Naive B cell (primary cell): ENCODE measurements around the gene KCNAB1. TPM values are rescaled to one million over a fixed set of nuclear protein-coding genes. Genes with fewer than 3 reads are reported as not detected.

Source experiments
- ATAC-seq, 2 donors: fragments of 150-1000 bp; cut with Tn5 transposase; 2 replicates each; pipeline ENCODE4 v1.10.0; 2021; ENCODE audit warnings: low read depth in 2 of 2, mild to moderate bottlenecking in 2 of 2, moderate library complexity in 2 of 2
- DNase-seq: peaks from one replicate; pipeline ENCODE4 v3.0.0; 2022
- H3K27ac Mint-ChIP-seq, 6 donors: one replicate each; pipeline ENCODE4 v1.8.0; 2020 to 2022; ENCODE audit warnings: mild to moderate bottlenecking in 6 of 6, mixed read lengths in 6 of 6, moderate library complexity in 5 of 6, inconsistent platforms in 2 of 6
- H3K27me3 Mint-ChIP-seq, 3 donors: one replicate each; pipeline ENCODE4 v1.8.0; 2021 to 2022; ENCODE audit warnings: mixed read lengths in 3 of 3, mild to moderate bottlenecking in 1 of 3
- H3K36me3 Mint-ChIP-seq, 2 donors: one replicate each; pipeline ENCODE4 v1.8.0; 2020 to 2022; ENCODE audit warnings: mixed read lengths in 2 of 2, inconsistent platforms in 1 of 2, mild to moderate bottlenecking in 1 of 2
- H3K4me1 Mint-ChIP-seq, 3 donors: one replicate each; pipeline ENCODE4 v1.8.0; 2020 to 2022; ENCODE audit warnings: mixed read lengths in 3 of 3, inconsistent platforms in 1 of 3, mild to moderate bottlenecking in 1 of 3, moderate library complexity in 1 of 3
- H3K4me3 Mint-ChIP-seq, 8 donors: one replicate each; pipeline ENCODE4 v1.8.0; 2020 to 2022; ENCODE audit warnings: mild to moderate bottlenecking in 8 of 8, mixed read lengths in 8 of 8, moderate library complexity in 8 of 8, inconsistent platforms in 2 of 8
- H3K9me3 Mint-ChIP-seq, 7 donors: one replicate each; pipeline ENCODE4 v1.8.0; 2020 to 2022; ENCODE audit warnings: mixed read lengths in 7 of 7, mild to moderate bottlenecking in 5 of 7, inconsistent platforms in 2 of 7, moderate library complexity in 1 of 7
- polyA plus RNA-seq, 6 donors: library from polyadenylated mRNA; unstranded; fragments of 300-500 nt; fragmentation: Illumina TruSeq; gene quantifications; one replicate each; pipeline ENCODE4 v1.2.3, GENCODE V29; 2021; ENCODE audit warnings: low read depth in 6 of 6

The KCNAB1 gene
- polyA plus RNA-seq, 6 donors from 2014 or later = 0.05 to 0.30 (median 0.19) TPM; not detected in 1

DNA sequence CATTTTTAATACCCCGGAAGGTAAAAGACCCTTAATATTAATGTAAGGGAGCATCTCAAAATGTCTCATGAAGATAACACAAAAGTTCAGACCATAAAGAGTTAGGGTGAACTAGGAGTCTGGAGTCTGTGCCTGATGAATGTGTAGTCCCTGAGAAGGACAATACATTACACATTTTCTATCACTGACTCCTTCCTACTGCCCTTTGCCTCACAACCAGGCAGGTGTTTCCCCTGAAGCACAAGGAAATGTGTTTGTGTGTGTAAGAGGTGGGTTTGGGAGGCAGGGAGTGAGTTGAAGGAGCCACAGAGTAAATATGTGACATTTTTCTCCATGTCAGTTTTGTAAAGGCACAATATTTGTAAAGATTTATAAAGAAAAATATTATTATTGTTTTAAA is 375.4 kb downstream of the KCNAB1 start:
- Mint-ChIP-seq H3K36me3 (no peaks in the 10 kb centered on the region), H3K27me3 (peaks cover 9 to 20% (median 9%) of the 10 kb centered on the region in 3 donors), H3K27ac (no peak overlapping the region), H3K4me3 (no peak overlapping the region), H3K9me3 (peaks cover 0 to 16% (median 4%) of the 10 kb centered on the region in 7 donors), H3K4me1 (no peaks in the 10 kb centered on the region)
- DNase-seq (no peak), ATAC-seq (no peak)

DNA sequence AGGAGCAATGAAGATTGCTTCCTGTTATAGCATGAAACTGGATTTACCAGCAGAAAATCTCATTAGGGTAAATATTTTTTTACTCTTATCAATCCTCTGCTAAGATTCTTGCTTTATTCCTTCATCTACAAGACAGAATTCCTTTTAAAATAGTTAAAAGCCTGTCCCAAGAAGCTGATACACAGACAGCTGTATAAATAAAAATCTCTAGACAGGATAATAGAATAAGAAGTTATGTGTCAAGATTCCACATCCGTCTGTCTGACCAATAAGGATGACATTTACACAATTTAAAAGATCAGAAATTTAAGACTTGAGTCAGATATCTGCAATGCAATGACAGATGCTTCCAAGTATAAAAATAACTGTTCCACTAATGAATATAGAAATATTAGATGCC is 376.9 kb downstream of the KCNAB1 start:
- peaks cover 0 to 16% (median 4%) of the 10 kb centered on the region in 7 donors for H3K9me3 Mint-ChIP-seq
- ATAC-seq = no peak
- H3K4me3 Mint-ChIP-seq = no peak overlapping the region
- no peaks in the 10 kb centered on the region for H3K36me3 Mint-ChIP-seq
- H3K27me3 Mint-ChIP-seq = peaks cover 7 to 18% (median 9%) of the 10 kb centered on the region in 3 donors
- H3K27ac Mint-ChIP-seq = no peak overlapping the region
- no peak for DNase-seq
- no peaks in the 10 kb centered on the region for H3K4me1 Mint-ChIP-seq

- Mint-ChIP-seq H3K4me3 (no peak overlapping the region), H3K9me3 (peaks cover 0 to 16% (median 4%) of the 10 kb centered on the region in 7 donors), H3K4me1 (no peaks in the 10 kb centered on the region), H3K27ac (no peak overlapping the region), H3K36me3 (no peaks in the 10 kb centered on the region), H3K27me3 (peaks cover 8 to 16% (median 9%) of the 10 kb centered on the region in 3 donors)
- DNase-seq = no peak
- ATAC-seq = no peak
Observed at GRCh38 chr3:156498307-156498706, 377.9 kb downstream of the KCNAB1 start.

- Mint-ChIP-seq H3K4me3 (no peak overlapping the region), H3K9me3 (peaks cover 0 to 16% (median 9%) of the 10 kb centered on the region in 7 donors), H3K36me3 (peaks cover 0 to 9% of the 10 kb centered on the region in 2 donors), H3K27me3 (peaks cover 23 to 37% (median 26%) of the 10 kb centered on the region in 3 donors), H3K4me1 (no peaks in the 10 kb centered on the region), H3K27ac (no peak overlapping the region)
- DNase-seq (no peak), ATAC-seq (no peak)
Observed at GRCh38 chr3:156507285-156507684, 386.9 kb downstream of the KCNAB1 start.

- Mint-ChIP-seq H3K27me3 (peaks cover 18 to 28% (median 25%) of the 10 kb centered on the region in 3 donors), H3K36me3 (peaks cover 0 to 9% of the 10 kb centered on the region in 2 donors), H3K9me3 (peaks cover 0 to 9% (median 2%) of the 10 kb centered on the region in 7 donors), H3K27ac (no peak overlapping the region), H3K4me1 (no peaks in the 10 kb centered on the region), H3K4me3 (no peak overlapping the region)
- DNase-seq (peak; percentile 45), ATAC-seq (peak; percentile 46 to 68)
Observed at GRCh38 chr3:156509189-156510174, 389.1 kb downstream of the KCNAB1 start.

- peak overlapping the region in 1 of 6 donors; percentile 35 for H3K27ac Mint-ChIP-seq
- DNase-seq (no peak), ATAC-seq (no peak)
- H3K27me3 Mint-ChIP-seq = peaks cover 9 to 19% (median 18%) of the 10 kb centered on the region in 3 donors
- H3K4me3 Mint-ChIP-seq = no peak overlapping the region
- no peaks in the 10 kb centered on the region for H3K4me1 Mint-ChIP-seq
- H3K36me3 Mint-ChIP-seq = no peaks in the 10 kb centered on the region
- H3K9me3 Mint-ChIP-seq = no peaks in the 10 kb centered on the region
Observed at GRCh38 chr3:156511987-156512677, 391.8 kb downstream of the KCNAB1 start.

GRCh38 chr3:156513619-156514018 is 393.2 kb downstream of the KCNAB1 start:
- DNase-seq = no peak
- Mint-ChIP-seq H3K27me3 (peaks cover 16 to 21% (median 20%) of the 10 kb centered on the region in 3 donors), H3K9me3 (no peaks in the 10 kb centered on the region), H3K36me3 (no peaks in the 10 kb centered on the region), H3K4me1 (no peaks in the 10 kb centered on the region), H3K4me3 (no peak overlapping the region), H3K27ac (no peak overlapping the region)
- no peak for ATAC-seq

DNA sequence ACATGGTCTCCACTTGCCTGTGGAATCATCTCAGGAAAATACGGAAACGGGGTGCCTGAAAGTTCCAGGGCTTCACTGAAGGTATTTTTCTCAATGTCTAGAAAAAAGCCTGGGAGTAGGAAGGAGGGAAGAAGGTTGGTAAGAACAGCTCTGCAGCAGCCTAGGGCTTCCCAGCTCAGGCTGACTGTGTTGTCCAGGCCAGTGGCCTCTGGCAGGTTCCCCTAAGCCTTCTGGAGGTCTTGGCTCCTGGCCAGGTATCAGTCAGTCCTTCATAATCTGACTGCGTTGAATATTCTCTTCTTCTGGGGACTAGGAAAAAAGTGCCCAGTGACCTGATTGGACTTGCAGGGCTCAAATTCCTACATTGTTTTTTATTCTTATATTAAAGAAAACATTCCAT is 395.9 kb downstream of the KCNAB1 start:
- H3K9me3 Mint-ChIP-seq = no peaks in the 10 kb centered on the region
- H3K36me3 Mint-ChIP-seq = no peaks in the 10 kb centered on the region
- ATAC-seq = no peak
- H3K27ac Mint-ChIP-seq = no peak overlapping the region
- no peak overlapping the region for H3K4me3 Mint-ChIP-seq
- no peak for DNase-seq
- no peaks in the 10 kb centered on the region for H3K4me1 Mint-ChIP-seq
- H3K27me3 Mint-ChIP-seq = peaks cover 25 to 35% (median 28%) of the 10 kb centered on the region in 3 donors

DNA sequence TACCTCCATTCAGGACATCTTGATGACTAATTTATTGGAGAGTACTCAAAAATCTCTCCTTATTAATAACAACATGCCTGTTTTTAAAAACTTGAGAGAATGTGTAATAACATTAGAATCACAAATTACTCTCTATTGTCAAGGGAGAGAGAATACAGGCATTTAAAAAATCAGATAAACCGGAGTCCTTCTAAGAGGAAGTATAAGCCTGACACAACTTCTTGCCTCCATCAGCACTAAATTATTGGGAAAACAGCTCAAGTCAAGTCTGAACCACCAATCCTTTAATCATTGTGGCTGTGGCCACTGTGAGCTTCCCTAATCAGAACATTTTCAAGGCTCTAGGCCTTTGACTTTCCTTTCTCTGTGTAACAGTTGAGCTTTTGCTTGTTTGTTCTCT is 396.6 kb downstream of the KCNAB1 start:
- Mint-ChIP-seq H3K4me1 (no peaks in the 10 kb centered on the region), H3K36me3 (no peaks in the 10 kb centered on the region), H3K4me3 (no peak overlapping the region), H3K27ac (no peak overlapping the region), H3K9me3 (no peaks in the 10 kb centered on the region), H3K27me3 (peaks cover 19 to 32% (median 30%) of the 10 kb centered on the region in 3 donors)
- ATAC-seq (no peak), DNase-seq (no peak)

DNA sequence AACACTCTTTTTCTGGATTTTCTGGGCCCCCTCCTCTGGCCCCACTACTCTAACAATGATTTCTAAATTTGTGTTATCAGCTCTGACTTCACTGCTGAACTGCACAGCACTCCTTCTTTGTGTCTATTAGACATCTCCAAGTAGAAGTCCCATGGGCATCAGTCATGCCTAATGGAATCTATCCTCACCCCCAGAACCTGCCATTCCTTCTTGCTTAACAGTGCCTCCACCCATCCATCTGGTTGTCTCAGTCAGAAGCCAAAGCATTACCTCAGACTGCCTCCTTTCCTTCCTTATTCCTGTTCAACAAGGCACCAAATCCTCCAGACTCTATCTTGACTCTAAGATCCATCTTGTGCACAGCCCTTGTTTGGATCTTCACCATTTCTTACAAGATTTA is 398.3 kb downstream of the KCNAB1 start:
- H3K27ac Mint-ChIP-seq = no peak overlapping the region
- no peak for ATAC-seq
- H3K27me3 Mint-ChIP-seq = peaks cover 17 to 32% (median 27%) of the 10 kb centered on the region in 3 donors
- peaks cover 0 to 3% (median 0%) of the 10 kb centered on the region in 3 donors for H3K4me1 Mint-ChIP-seq
- no peak overlapping the region for H3K4me3 Mint-ChIP-seq
- H3K9me3 Mint-ChIP-seq = no peaks in the 10 kb centered on the region
- H3K36me3 Mint-ChIP-seq = peaks cover 0 to 4% of the 10 kb centered on the region in 2 donors
- no peak for DNase-seq

- Mint-ChIP-seq H3K27me3 (peaks cover 17 to 32% (median 27%) of the 10 kb centered on the region in 3 donors), H3K27ac (no peak overlapping the region), H3K4me3 (no peak overlapping the region), H3K4me1 (peaks cover 0 to 13% (median 8%) of the 10 kb centered on the region in 3 donors), H3K36me3 (peaks cover 0 to 4% of the 10 kb centered on the region in 2 donors), H3K9me3 (no peaks in the 10 kb centered on the region)
- no peak for ATAC-seq
- DNase-seq = no peak
Observed at GRCh38 chr3:156519758-156520162, 399.4 kb downstream of the KCNAB1 start.

GRCh38 chr3:156522673-156523072 is 402.3 kb downstream of the KCNAB1 start:
- no peak for DNase-seq
- H3K4me3 Mint-ChIP-seq = no peak overlapping the region

GRCh38 chr3:156525808-156526207 is 405.4 kb downstream of the KCNAB1 start:
- H3K4me3 Mint-ChIP-seq = no peak overlapping the region

More at GRCh38 chr3:156522673-156523072, 402.3 kb downstream of the KCNAB1 start:
- H3K4me1 Mint-ChIP-seq = peaks cover 0 to 15% (median 11%) of the 10 kb centered on the region in 3 donors
- H3K9me3 Mint-ChIP-seq = no peaks in the 10 kb centered on the region
- H3K27me3 Mint-ChIP-seq = peaks cover 17 to 33% (median 32%) of the 10 kb centered on the region in 3 donors
- peaks cover 0 to 8% of the 10 kb centered on the region in 2 donors for H3K36me3 Mint-ChIP-seq
- H3K27ac Mint-ChIP-seq = no peak overlapping the region
- ATAC-seq = no peak

More at GRCh38 chr3:156525808-156526207, 405.4 kb downstream of the KCNAB1 start:
- DNase-seq = no peak
- Mint-ChIP-seq H3K36me3 (peaks cover 8 to 12% of the 10 kb centered on the region in 2 donors), H3K9me3 (no peaks in the 10 kb centered on the region), H3K27me3 (peaks cover 5 to 11% (median 9%) of the 10 kb centered on the region in 3 donors), H3K4me1 (peaks cover 0 to 15% (median 11%) of the 10 kb centered on the region in 3 donors), H3K27ac (no peak overlapping the region)
- no peak for ATAC-seq
